ENCODE measurements around the gene BEND2. TPM values are rescaled to one million over a fixed set of nuclear protein-coding genes. Genes with fewer than 3 reads are reported as not detected.

The BEND2 gene
- total RNA-seq, 2 donors from 2014 or later, result under 0.01 TPM; not detected in 1

DNA sequence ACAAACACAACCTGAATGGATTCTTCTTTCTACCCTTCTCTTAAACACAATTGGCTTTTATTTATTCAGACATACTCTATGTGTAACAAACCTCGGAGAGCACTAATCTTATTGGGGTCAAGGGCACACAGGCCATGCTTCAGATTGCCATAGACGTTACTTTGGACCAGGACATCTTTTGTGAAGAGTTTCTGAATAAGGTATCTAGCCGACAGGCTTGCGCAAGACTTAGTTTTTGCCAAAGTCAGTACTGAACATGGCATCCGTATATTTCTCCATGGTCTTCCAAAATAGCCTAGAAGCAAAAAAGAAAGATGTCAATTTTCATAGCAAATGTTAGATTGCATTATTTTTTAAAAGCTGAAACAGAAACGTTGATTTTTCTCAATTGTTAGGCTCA, 49.8 kb downstream of the BEND2 start:
- 64 to 65% methylated on average over 6 of the region's 6 CpGs for whole genome bisulfite sequencing, 2 donors
- Histone ChIP-seq H3K36me3 (replicated peaks in 1 of 2; ENCODE audit: insufficient read depth in 1 of 2, low read depth in 2 of 2) (no peaks in the 10 kb centered on the region), H3K9me3 (no peaks in the 10 kb centered on the region), H3K27me3 (no peaks in the 10 kb centered on the region), H3K4me3 (no peak overlapping the region), H3K4me1 (no peaks in the 10 kb centered on the region), H3K27ac (no peak overlapping the region)
- intact Hi-C loops (cut with DNase I), result no loop called here
- DNase-seq (no peak), ATAC-seq (no peak)
- TF ChIP-seq POLR2A (IDR thresholded peaks at IDR 0.05), result no peak
- TF ChIP-seq, protein P1, sequence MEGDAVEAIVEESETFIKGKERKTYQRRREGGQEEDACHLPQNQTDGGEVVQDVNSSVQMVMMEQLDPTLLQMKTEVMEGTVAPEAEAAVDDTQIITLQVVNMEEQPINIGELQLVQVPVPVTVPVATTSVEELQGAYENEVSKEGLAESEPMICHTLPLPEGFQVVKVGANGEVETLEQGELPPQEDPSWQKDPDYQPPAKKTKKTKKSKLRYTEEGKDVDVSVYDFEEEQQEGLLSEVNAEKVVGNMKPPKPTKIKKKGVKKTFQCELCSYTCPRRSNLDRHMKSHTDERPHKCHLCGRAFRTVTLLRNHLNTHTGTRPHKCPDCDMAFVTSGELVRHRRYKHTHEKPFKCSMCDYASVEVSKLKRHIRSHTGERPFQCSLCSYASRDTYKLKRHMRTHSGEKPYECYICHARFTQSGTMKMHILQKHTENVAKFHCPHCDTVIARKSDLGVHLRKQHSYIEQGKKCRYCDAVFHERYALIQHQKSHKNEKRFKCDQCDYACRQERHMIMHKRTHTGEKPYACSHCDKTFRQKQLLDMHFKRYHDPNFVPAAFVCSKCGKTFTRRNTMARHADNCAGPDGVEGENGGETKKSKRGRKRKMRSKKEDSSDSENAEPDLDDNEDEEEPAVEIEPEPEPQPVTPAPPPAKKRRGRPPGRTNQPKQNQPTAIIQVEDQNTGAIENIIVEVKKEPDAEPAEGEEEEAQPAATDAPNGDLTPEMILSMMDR (IDR thresholded peaks at IDR 0.05), result no peak

DNA sequence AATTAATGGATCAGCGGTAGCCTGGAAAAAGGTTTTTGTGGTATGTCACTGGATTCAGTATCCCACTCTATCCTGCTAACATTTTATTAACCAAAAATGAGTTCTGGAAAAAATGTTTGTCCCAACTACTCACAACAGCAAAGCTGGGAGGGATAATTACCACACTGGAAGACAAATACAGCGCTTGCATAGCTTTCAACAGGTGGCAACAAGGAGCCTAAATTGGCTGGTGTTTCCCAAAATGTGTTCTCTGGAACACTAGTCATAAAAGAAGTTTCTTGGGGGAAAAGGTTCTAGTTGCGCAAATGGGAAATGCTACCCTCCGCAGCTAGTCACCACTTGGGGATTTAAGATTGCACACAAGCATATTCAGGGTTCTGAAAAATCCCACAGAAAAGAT, 54.6 kb downstream of the BEND2 start:
- Histone ChIP-seq H3K4me3 (no peak overlapping the region), H3K4me1 (no peaks in the 10 kb centered on the region), H3K27me3 (no peaks in the 10 kb centered on the region), H3K9me3 (no peaks in the 10 kb centered on the region), H3K27ac (no peak overlapping the region), H3K36me3 (replicated peaks in 1 of 2; ENCODE audit: insufficient read depth in 1 of 2, low read depth in 2 of 2) (no peaks in the 10 kb centered on the region)
- WGBS, 2 donors, result 89 to 92% methylated on average over 4 of the region's 4 CpGs
- intact Hi-C loops (cut with DNase I), result no loop called here
- ATAC-seq (no peak), DNase-seq (no peak)
- TF ChIP-seq, protein P1 (IDR thresholded peaks at IDR 0.05), result no peak
- TF ChIP-seq POLR2A (IDR thresholded peaks at IDR 0.05), result no peak

DNA sequence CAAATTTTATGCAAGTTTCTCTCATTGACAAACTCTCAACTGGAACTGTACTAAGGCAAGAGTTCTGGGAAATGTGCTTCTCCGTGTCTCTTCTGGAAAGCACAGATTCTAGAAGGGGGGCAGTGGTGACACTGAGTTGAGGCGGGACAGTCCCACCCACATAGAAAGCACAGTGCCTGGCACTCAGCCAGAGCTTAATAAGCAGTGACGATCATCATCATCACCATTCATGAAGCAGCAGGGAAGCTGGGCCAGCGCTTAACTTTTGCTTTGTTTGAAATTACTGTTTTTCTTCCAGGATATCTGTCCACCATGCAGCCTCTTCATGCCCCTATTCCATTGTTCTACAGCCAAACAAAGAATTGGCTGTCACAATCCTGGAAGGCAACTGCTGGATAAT, 60.3 kb downstream of the BEND2 start:
- intact Hi-C loops (cut with DNase I), result no loop called here
- Histone ChIP-seq H3K27me3 (no peaks in the 10 kb centered on the region), H3K4me3 (no peak overlapping the region), H3K9me3 (no peaks in the 10 kb centered on the region), H3K27ac (no peak overlapping the region), H3K36me3 (replicated peaks in 1 of 2; ENCODE audit: insufficient read depth in 1 of 2, low read depth in 2 of 2) (no peaks in the 10 kb centered on the region), H3K4me1 (no peaks in the 10 kb centered on the region)
- no peak for ATAC-seq
- TF ChIP-seq POLR2A (IDR thresholded peaks at IDR 0.05), result no peak
- TF ChIP-seq, protein P1 (IDR thresholded peaks at IDR 0.05), result no peak
- WGBS, 2 donors, result 50 to 68% methylated on average over 1 to 4 of the region's 4 CpGs
- no peak for DNase-seq

DNA sequence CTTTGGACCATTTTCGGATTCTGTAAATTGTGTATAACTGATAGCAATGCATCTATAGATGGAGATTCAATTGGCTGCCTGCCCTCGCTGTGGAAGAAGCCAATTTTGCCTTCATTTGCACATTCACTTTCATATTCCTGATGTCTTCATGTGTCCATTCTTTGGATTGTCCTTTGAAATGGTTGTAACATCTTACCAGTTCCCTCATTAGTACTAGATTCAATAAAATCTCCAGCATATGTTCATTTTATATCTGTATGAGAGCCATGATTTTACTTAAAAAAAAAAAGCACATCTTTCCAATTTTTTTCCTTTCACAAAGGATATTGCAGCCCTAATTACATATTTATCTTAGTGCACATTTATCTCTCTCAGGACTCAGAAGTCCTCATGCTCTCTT, 61.7 kb downstream of the BEND2 start:
- Histone ChIP-seq H3K4me3 (no peak overlapping the region), H3K9me3 (no peaks in the 10 kb centered on the region), H3K27me3 (no peaks in the 10 kb centered on the region), H3K36me3 (replicated peaks in 1 of 2; ENCODE audit: insufficient read depth in 1 of 2, low read depth in 2 of 2) (no peaks in the 10 kb centered on the region), H3K27ac (no peak overlapping the region), H3K4me1 (no peaks in the 10 kb centered on the region)
- TF ChIP-seq, protein P1 (IDR thresholded peaks at IDR 0.05), result no peak
- intact Hi-C loops (cut with DNase I), result no loop called here
- 67 to 81% methylated on average over 2 of the region's 2 CpGs for WGBS, 2 donors
- no peak for DNase-seq
- ATAC-seq, result no peak

DNA sequence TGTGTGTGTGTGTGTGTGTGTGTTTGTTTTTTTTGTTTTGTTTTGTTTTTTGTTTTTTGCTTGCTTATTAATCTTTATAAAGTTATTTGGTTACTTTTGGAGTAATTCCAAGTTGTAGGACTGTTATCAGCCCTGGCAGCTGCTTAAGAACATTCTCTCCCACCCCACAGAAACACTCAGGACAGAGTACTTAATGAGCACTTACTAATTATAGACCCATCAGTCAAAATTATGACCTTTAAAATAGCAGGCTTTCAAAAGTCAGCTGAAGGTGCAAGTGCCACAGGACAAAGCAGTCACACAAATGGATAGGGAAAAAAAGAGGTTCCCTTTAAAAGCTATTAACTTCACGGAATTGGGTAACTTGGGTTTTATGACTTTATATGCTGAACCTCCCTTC, 69.0 kb downstream of the BEND2 start:
- intact Hi-C loops (cut with DNase I), result no loop called here

More for the DNA sequence above, 69.0 kb downstream of the BEND2 start:
- Histone ChIP-seq H3K4me1 (no peaks in the 10 kb centered on the region), H3K27ac (no peak overlapping the region), H3K36me3 (replicated peaks in 1 of 2; ENCODE audit: insufficient read depth in 1 of 2, low read depth in 2 of 2) (no peaks in the 10 kb centered on the region), H3K9me3 (no peaks in the 10 kb centered on the region), H3K4me3 (no peak overlapping the region), H3K27me3 (no peaks in the 10 kb centered on the region)
- no peak for TF ChIP-seq POLR2A (IDR thresholded peaks at IDR 0.05)
- TF ChIP-seq, protein P1 (IDR thresholded peaks at IDR 0.05), result no peak
- 53 to 60% methylated on average over 1 of the region's 1 CpG for WGBS, 2 donors
- no peak for DNase-seq
- no peak for ATAC-seq
